NCI-H2227 (cell line): ENCODE measurements around the gene E4F1.
"Not testable (repeated sequence)": the region's sequence is repeated elsewhere in the genome, so short reads cannot be mapped to it uniquely, and the experiment has no call there.

Experiments
- DNase-seq: peaks from one replicate; lab custom pipeline; 2025; ENCODE audit not compliant: unreplicated experiment; lab: John Stamatoyannopoulos, UW

Gene E4F1

GRCh38 chr16:2189252-2189893, 34.0 kb upstream of the E4F1 start:
- DNase-seq, result no peak

- DNase-seq, result no peak
Observed at GRCh38 chr16:2190002-2190658, 33.3 kb upstream of the E4F1 start.

GRCh38 chr16:2190659-2191445, 32.5 kb upstream of the E4F1 start:
- no peak for DNase-seq

GRCh38 chr16:2191446-2191706, 32.0 kb upstream of the E4F1 start:
- DNase-seq, result no peak

- peak; percentile 85 for DNase-seq
Observed at GRCh38 chr16:2194166-2194834, 29.1 kb upstream of the E4F1 start.

- DNase-seq, result peak; percentile 31
Observed at GRCh38 chr16:2194852-2195321, 28.5 kb upstream of the E4F1 start.

- DNase-seq, result no peak
Observed at GRCh38 chr16:2195322-2196161, 27.8 kb upstream of the E4F1 start.

- peak; percentile 56 for DNase-seq
Observed at GRCh38 chr16:2196162-2196980, 27.0 kb upstream of the E4F1 start, which contains the start of gene CASKIN1. Gene CASKIN1 (minus strand): TSS chr16:2196605. CDS start chr16:2196432, 173 bp downstream.

GRCh38 chr16:2196981-2197511, 26.3 kb upstream of the E4F1 start:
- no peak for DNase-seq

GRCh38 chr16:2197765-2198164, 25.6 kb upstream of the E4F1 start:
- DNase-seq, result no peak

GRCh38 chr16:2198283-2198682, 25.1 kb upstream of the E4F1 start:
- DNase-seq, result no peak

- no peak for DNase-seq
Observed at GRCh38 chr16:2199095-2199494, 24.3 kb upstream of the E4F1 start.

- DNase-seq, result no peak
Observed at GRCh38 chr16:2199621-2200139, 23.7 kb upstream of the E4F1 start.

- no peak for DNase-seq
Observed at GRCh38 chr16:2200313-2200712, 23.1 kb upstream of the E4F1 start.

- DNase-seq, result not testable (repeated sequence)
Observed at GRCh38 chr16:2203119-2203688, 20.2 kb upstream of the E4F1 start.

- no peak for DNase-seq
Observed at GRCh38 chr16:2204416-2205103, 18.8 kb upstream of the E4F1 start.

GRCh38 chr16:2205104-2205966, 18.1 kb upstream of the E4F1 start, which contains the start of gene MLST8:
Gene MLST8 (plus strand): TSS chr16:2205454. CDS start chr16:2206086, 632 bp downstream.
- peak; percentile 92 for DNase-seq
